Measurements from ENCODE around the gene PPP6R3.

PPP6R3 gene

DNA sequence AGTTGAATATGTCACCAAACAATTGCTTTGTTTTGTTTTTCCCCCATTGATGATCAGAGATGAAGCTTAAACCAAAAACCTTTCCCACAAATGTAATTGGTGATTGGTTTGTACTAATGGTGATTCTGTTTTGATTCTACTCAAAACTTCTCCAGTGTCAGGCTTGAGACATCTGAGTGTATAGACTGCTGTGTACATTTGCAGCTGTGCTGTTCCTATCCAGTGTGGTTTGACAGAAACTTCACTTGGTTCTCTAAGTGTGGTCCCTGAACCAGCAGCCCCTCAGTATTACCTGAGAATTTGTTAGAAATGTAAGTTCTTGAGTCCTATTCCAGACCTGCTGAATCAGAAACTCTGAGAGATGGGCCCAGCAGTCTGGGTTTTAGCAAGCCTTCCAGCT, 84.8 kb downstream of the PPP6R3 start:
- H3K4me3 ChIP-seq (ENCODE audit: low read length): no peak overlapping the region
- TF ChIP-seq, protein P1, sequence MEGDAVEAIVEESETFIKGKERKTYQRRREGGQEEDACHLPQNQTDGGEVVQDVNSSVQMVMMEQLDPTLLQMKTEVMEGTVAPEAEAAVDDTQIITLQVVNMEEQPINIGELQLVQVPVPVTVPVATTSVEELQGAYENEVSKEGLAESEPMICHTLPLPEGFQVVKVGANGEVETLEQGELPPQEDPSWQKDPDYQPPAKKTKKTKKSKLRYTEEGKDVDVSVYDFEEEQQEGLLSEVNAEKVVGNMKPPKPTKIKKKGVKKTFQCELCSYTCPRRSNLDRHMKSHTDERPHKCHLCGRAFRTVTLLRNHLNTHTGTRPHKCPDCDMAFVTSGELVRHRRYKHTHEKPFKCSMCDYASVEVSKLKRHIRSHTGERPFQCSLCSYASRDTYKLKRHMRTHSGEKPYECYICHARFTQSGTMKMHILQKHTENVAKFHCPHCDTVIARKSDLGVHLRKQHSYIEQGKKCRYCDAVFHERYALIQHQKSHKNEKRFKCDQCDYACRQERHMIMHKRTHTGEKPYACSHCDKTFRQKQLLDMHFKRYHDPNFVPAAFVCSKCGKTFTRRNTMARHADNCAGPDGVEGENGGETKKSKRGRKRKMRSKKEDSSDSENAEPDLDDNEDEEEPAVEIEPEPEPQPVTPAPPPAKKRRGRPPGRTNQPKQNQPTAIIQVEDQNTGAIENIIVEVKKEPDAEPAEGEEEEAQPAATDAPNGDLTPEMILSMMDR (conservative IDR thresholded peaks at IDR 0.05; ENCODE audit: low read depth, low read length): no peak
- DNase-seq (ENCODE audit: low read depth): no peak

DNA sequence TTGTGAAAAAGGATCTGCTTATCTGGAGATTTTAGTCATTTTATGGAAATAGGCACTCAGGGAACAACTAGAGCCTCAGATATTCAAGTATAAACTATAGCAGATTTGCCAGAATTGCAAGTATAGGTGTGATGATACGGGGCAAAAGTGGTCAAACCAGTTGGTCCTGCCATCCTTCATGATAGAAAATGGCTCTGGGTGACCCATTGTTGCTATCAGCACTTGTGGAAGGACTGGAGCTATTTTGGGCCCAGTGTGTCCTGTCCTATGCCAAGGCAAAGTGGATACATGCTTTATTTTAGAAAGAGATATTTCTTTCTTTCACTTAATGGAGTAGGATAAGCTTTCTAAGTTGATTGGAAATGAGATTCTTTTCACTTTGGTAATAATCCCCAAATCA, 85.2 kb downstream of the PPP6R3 start:
- DNase-seq (ENCODE audit: low read depth): no peak
- H3K4me3 ChIP-seq (ENCODE audit: low read length): no peak overlapping the region
- TF ChIP-seq, protein P1 (conservative IDR thresholded peaks at IDR 0.05; ENCODE audit: low read depth, low read length): no peak

DNA sequence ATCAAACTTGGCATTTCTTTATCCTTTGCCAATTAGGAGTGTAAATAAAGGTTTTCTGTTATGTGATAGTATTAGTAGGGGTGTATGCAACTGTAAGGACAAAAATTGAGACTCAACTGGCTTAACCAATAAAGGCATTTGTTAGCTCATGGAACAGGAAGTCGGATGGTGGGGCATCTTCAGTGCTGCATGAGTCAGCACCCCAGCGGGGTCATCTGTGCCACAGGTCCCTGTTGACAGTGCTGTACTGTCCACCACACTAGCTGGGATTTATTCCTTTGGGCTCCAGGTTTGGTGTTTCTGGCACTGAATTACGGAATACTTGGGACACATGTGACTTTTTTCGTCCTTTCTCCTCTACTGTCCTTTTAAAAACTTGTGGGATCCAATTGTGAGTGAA, 86.0 kb downstream of the PPP6R3 start:
- no peak overlapping the region for H3K4me3 ChIP-seq (ENCODE audit: low read length)
- no peak for DNase-seq (ENCODE audit: low read depth)
- TF ChIP-seq, protein P1 (conservative IDR thresholded peaks at IDR 0.05; ENCODE audit: low read depth, low read length): no peak

DNA sequence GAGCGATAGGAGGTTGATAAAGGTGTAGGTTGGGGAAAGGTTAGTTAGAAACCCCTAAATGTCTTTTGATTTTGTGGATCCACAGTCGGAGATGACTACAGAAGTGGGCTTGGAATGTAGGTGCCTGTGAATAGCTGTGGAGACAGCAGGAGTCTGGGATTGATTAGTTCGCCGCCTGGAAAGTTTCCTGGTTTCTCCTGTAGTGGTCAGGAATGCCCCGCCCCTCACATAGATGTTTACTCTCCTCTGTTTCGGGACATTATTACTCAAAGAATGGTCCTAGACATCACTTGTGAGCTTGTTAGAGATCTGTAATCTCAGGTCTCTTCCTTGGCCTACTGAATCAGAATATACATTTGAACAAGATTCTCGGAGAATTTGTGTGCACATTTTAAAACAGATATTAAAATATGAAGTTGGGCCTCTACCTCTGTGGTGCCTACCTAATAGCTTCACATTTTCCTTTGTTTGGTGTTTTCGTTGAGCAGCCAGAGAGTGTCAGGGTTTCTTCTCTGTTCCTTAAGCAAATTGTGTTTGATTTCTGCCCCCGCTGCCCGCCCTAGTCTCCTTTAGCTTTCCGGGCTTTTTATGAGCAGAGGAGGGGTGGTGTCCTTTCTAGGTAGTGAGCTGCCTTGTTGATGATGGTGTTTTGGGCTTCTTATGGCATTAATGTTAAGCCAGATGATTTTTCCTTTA, 89.4 kb downstream of the PPP6R3 start:
- TF ChIP-seq, protein P1 (conservative IDR thresholded peaks at IDR 0.05; ENCODE audit: low read depth, low read length): no peak
- no peak overlapping the region for H3K4me3 ChIP-seq (ENCODE audit: low read length)
- DNase-seq (ENCODE audit: low read depth): no peak

DNA sequence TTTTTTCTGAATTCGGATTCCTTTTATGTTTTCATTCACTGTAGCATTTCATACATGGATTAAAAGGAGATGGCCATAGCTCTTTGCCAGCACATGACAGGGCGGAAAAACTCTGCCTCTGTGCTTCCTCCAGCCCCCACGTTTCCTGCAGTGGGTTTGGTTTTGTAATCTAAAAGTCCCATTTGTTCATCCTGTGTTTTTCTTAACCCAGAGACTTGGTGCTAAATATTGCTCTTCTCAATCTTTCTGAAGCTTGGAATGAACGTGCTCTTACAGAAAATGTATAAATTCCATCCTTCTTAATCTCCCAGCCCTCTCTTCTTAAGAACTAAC, 89.9 kb downstream of the PPP6R3 start:
- H3K4me3 ChIP-seq (ENCODE audit: low read length): no peak overlapping the region
- TF ChIP-seq, protein P1 (conservative IDR thresholded peaks at IDR 0.05; ENCODE audit: low read depth, low read length): no peak
- DNase-seq (ENCODE audit: low read depth): no peak

DNA sequence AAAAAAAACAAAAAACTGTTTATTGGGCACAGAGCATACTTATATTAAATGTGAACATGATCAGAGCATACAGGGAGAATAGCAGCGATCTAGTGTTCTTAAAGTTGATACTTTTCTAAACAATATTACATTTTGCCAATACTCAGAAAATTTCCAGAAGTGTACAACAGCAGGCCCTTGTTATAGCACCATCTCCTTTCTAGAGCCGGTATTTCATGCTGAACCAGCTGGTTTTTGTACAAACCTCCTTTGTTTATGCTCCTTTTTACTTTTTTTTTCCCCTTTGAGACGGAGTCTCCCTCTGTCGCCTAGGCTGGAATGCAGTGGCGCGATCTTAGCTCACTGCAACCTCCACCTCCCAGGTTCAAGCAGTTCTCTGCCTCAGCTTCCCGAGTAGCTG, 90.7 kb downstream of the PPP6R3 start:
- no peak for DNase-seq (ENCODE audit: low read depth)
- H3K4me3 ChIP-seq (ENCODE audit: low read length): no peak overlapping the region
- TF ChIP-seq, protein P1 (conservative IDR thresholded peaks at IDR 0.05; ENCODE audit: low read depth, low read length): no peak

DNA sequence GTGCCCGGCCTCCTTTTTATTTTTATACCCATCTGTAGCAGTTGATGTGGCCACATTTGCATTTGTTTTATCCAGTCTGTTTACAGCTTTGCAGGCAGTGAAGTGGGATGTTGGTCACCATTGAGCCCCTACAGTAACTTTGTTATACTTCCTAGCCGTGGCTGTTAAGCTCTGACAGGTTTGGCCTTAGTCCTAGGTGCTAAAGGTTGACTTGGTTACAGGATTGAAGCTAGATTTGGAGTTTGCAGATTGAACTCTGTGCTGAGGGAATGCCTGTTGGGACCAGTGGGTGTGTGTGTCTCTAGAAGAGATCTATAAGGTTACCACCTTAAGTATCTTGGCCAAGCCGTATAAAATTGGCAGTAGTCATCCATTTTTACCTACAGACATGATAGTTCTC, 91.2 kb downstream of the PPP6R3 start:
- H3K4me3 ChIP-seq (ENCODE audit: low read length): no peak overlapping the region
- TF ChIP-seq, protein P1 (conservative IDR thresholded peaks at IDR 0.05; ENCODE audit: low read depth, low read length): no peak
- DNase-seq (ENCODE audit: low read depth): no peak
